HepG2 (cell line): ENCODE results near the gene SPN. TPM values are rescaled to one million over a fixed set of nuclear protein-coding genes. Genes with fewer than 3 reads are reported as not detected.

Experiments
- AKAP8 ChIP-seq: sonication (generic); formaldehyde crosslinking; IDR thresholded peaks from 2 replicates; pipeline ENCODE4 v1.5.1; 2020; ENCODE audit warnings: mild to moderate bottlenecking, missing genetic modification reagents
- CBX1 ChIP-seq: IDR thresholded peaks from one replicate; pipeline ENCODE4 v1.6.1; 2016; ENCODE audit warnings: antibody characterized with exemption, low read depth
- CCDC6 ChIP-seq: sonication (generic); formaldehyde crosslinking; IDR thresholded peaks from 2 replicates; pipeline ENCODE4 v1.8.1; 2022; ENCODE audit warnings: mild to moderate bottlenecking, missing genetic modification reagents, moderate library complexity
- HOXA3 ChIP-seq: sonication (generic); formaldehyde crosslinking; IDR thresholded peaks from 2 replicates; pipeline ENCODE4 v1.5.0; 2020; ENCODE audit warnings: missing genetic modification reagents
- HOXA5 ChIP-seq: sonication (generic); formaldehyde crosslinking; IDR thresholded peaks from 2 replicates; pipeline ENCODE4 v1.4.0; 2020; ENCODE audit warnings: missing genetic modification reagents
- MED13 ChIP-seq: sonication (generic); formaldehyde crosslinking; IDR thresholded peaks from 2 replicates; pipeline ENCODE4 v1.5.0; 2020; ENCODE audit warnings: missing genetic modification reagents
- NAIF1 ChIP-seq: sonication (generic); formaldehyde crosslinking; IDR thresholded peaks from 2 replicates; pipeline ENCODE4 v1.5.0; 2020; ENCODE audit warnings: mild to moderate bottlenecking, missing genetic modification reagents, borderline replicate concordance
- NKX3-1 ChIP-seq: sonication (generic); formaldehyde crosslinking; IDR thresholded peaks from 2 replicates; pipeline ENCODE4 v1.5.0; 2020; ENCODE audit warnings: missing genetic modification reagents
- PCBP1 ChIP-seq: fragments of 200-400 bp; formaldehyde crosslinking; IDR thresholded peaks from 2 replicates; pipeline ENCODE4 v1.6.1; 2017; ENCODE audit warnings: mild to moderate bottlenecking, low read depth, low read length, borderline replicate concordance
- RFX5 ChIP-seq: IDR thresholded peaks from 2 replicates; pipeline ENCODE4 v1.6.1; 2011; ENCODE audit warnings: low read depth, low read length, improper control_type of control experiment
- USF2 ChIP-seq, 2 experiments: sonication (generic) in 1 of 2; formaldehyde crosslinking in 1 of 2; IDR thresholded peaks; 2 replicates each; pipeline versions ENCODE4 v1.5.1 to v1.6.1; 2011 to 2020; ENCODE audit warnings: borderline replicate concordance in 1 of 2, low read depth in 1 of 2, low read length in 1 of 2, mild to moderate bottlenecking in 1 of 2, missing genetic modification reagents in 1 of 2, moderate library complexity in 1 of 2
- ZBTB14 ChIP-seq: sonication (generic); formaldehyde crosslinking; IDR thresholded peaks from 2 replicates; pipeline ENCODE4 v1.4.0; 2020; ENCODE audit warnings: missing genetic modification reagents
- ZKSCAN8 ChIP-seq: IDR thresholded peaks from 2 replicates; pipeline ENCODE4 v1.6.1; 2016; ENCODE audit warnings: borderline replicate concordance, missing genetic modification reagents, missing compliant biosample characterization
- ZNF34 ChIP-seq: sonication (generic); formaldehyde crosslinking; IDR thresholded peaks from 2 replicates; pipeline ENCODE4 v1.4.0; 2020; ENCODE audit warnings: mild to moderate bottlenecking, missing genetic modification reagents, borderline replicate concordance
- ZNF879 ChIP-seq: sonication (generic); formaldehyde crosslinking; IDR thresholded peaks from 2 replicates; pipeline ENCODE4 v1.8.1; 2023; ENCODE audit warnings: missing genetic modification reagents
- polyA plus RNA-seq, 8 experiments: library from polyadenylated mRNA; depleted of rRNA in 3 of 8; stranded (reverse) in 7 of 8; unstranded in 1 of 8; fragments of >200 nt; fragmentation: Illumina TruSeq in 4 of 8; extraction: Trizol in 4 of 8; gene quantifications; 2 replicates each; pipeline versions ENCODE4 v1.2.1 to v1.2.3, GENCODE V29; 2011 to 2016; ENCODE audit warnings: low read depth in 4 of 8, missing spikeins in 1 of 8, mixed read lengths in 1 of 8; ENCODE audit not compliant: insufficient read depth in 1 of 8
- total RNA-seq, 5 experiments: library from RNA; depleted of rRNA; stranded (reverse); fragments of >200 nt; fragmentation: Illumina TruSeq; extraction: Trizol; gene quantifications; 2 replicates each; pipeline ENCODE4 v1.2.3, GENCODE V29; 2016; ENCODE audit warnings: low read depth in 1 of 5
- TF ChIP-seq, protein P1 (sequence below): sonication (generic); IDR thresholded peaks from 2 replicates; pipeline ENCODE4 v1.6.1; 2016; ENCODE audit warnings: low read depth, borderline replicate concordance
- TF ChIP-seq, protein P2 (sequence below): sonication (generic); formaldehyde crosslinking; IDR thresholded peaks from 2 replicates; pipeline ENCODE4 v1.5.0; 2020; ENCODE audit warnings: mild to moderate bottlenecking, low read depth, missing genetic modification reagents, borderline replicate concordance
- TF ChIP-seq, protein P3 (sequence below): sonication (generic); formaldehyde crosslinking; IDR thresholded peaks from 2 replicates; pipeline ENCODE4; 2020; ENCODE audit warnings: missing genetic modification reagents, mild to moderate bottlenecking, borderline replicate concordance
- TF ChIP-seq, protein P4 (sequence below): IDR thresholded peaks from 2 replicates; pipeline ENCODE4 v1.6.1; 2016; ENCODE audit warnings: low read depth

The SPN gene
- total and polyA plus RNA-seq, 2 of the 13 experiments (the other 11 are each of a cell fraction or from before 2014, with no cell fraction given) = 0.22 to 1.6 TPM

DNA sequence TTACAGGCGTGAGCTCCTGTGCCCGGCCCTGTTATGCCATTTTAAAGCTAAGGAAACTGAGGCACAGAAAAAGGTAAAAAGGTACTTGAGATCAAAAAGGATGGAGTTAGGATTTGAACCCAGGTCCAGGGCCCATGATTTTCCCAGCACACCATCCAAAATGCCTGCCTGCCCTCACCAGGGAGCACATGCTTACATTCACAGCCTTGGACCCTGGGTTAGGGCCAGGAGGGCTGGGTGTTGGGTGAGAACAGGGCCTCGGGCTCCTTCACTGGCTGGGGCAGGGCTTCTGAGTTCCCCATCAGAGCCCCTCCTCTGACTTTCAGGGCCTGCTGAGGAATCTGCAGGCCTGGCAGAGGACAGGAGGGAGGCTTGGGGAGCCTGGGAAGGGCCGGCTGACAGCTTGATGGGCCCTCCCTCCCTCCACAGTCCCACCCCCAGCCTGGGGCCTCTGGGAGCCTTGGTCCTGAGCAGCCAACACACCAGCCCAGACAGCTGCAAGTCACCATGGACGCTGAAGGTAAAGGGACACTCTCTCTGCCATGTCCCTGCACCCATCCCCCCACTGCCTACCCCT, 15.7 kb downstream of the SPN start, which contains the start of gene QPRT (continued):
- 0 out of 2 replicates have a peak, but pooled peaks have one; percentile 20 for TF ChIP-seq PCBP1
- no peak for TF ChIP-seq ZNF34
- TF ChIP-seq, protein P1, sequence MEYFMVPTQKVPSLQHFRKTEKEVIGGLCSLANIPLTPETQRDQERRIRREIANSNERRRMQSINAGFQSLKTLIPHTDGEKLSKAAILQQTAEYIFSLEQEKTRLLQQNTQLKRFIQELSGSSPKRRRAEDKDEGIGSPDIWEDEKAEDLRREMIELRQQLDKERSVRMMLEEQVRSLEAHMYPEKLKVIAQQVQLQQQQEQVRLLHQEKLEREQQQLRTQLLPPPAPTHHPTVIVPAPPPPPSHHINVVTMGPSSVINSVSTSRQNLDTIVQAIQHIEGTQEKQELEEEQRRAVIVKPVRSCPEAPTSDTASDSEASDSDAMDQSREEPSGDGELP = 0 out of 2 replicates have a peak, but pooled peaks have one; percentile 32
- TF ChIP-seq, protein P2, sequence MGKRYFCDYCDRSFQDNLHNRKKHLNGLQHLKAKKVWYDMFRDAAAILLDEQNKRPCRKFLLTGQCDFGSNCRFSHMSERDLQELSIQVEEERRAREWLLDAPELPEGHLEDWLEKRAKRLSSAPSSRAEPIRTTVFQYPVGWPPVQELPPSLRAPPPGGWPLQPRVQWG = no peak
- TF ChIP-seq CCDC6 (CRISPR knock-in tag) = no peak
- TF ChIP-seq HOXA3 (CRISPR knock-in tag) = no peak; the same call in 1 of the 2 replicates
- TF ChIP-seq RFX5 = no peak
- no peak for TF ChIP-seq NKX3-1 (CRISPR knock-in tag)
- TF ChIP-seq AKAP8 (CRISPR knock-in tag) = no peak; the same call in 1 of the 2 replicates
- no peak for TF ChIP-seq NAIF1
- no peak for TF ChIP-seq CBX1
- TF ChIP-seq ZNF879 (CRISPR knock-in tag) = no peak
- TF ChIP-seq, protein P3, sequence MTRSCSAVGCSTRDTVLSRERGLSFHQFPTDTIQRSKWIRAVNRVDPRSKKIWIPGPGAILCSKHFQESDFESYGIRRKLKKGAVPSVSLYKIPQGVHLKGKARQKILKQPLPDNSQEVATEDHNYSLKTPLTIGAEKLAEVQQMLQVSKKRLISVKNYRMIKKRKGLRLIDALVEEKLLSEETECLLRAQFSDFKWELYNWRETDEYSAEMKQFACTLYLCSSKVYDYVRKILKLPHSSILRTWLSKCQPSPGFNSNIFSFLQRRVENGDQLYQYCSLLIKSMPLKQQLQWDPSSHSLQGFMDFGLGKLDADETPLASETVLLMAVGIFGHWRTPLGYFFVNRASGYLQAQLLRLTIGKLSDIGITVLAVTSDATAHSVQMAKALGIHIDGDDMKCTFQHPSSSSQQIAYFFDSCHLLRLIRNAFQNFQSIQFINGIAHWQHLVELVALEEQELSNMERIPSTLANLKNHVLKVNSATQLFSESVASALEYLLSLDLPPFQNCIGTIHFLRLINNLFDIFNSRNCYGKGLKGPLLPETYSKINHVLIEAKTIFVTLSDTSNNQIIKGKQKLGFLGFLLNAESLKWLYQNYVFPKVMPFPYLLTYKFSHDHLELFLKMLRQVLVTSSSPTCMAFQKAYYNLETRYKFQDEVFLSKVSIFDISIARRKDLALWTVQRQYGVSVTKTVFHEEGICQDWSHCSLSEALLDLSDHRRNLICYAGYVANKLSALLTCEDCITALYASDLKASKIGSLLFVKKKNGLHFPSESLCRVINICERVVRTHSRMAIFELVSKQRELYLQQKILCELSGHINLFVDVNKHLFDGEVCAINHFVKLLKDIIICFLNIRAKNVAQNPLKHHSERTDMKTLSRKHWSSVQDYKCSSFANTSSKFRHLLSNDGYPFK (CRISPR knock-in tag) = no peak
- no peak for TF ChIP-seq ZKSCAN8 (CRISPR knock-in tag)
- TF ChIP-seq MED13 = no peak
- no peak for TF ChIP-seq HOXA5 (CRISPR knock-in tag)
- TF ChIP-seq, protein P4, sequence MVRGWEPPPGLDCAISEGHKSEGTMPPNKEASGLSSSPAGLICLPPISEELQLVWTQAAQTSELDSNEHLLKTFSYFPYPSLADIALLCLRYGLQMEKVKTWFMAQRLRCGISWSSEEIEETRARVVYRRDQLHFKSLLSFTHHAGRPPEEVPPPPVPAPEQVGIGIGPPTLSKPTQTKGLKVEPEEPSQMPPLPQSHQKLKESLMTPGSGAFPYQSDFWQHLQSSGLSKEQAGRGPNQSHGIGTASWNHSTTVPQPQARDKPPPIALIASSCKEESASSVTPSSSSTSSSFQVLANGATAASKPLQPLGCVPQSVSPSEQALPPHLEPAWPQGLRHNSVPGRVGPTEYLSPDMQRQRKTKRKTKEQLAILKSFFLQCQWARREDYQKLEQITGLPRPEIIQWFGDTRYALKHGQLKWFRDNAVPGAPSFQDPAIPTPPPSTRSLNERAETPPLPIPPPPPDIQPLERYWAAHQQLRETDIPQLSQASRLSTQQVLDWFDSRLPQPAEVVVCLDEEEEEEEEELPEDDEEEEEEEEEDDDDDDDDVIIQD (CRISPR knock-in tag) = no peak
- TF ChIP-seq ZBTB14 (CRISPR knock-in tag) = no peak
- TF ChIP-seq USF2 (IDR thresholded peaks at IDR 0.05; ENCODE audit: low read depth, low read length) = no peak
- TF ChIP-seq USF2 (CRISPR knock-in tag; IDR thresholded peaks at IDR 0.05; ENCODE audit: borderline replicate concordance) = no peak
